ENCODE data around the gene EML5.
A peak's percentile ranks its signal among the peaks of the same experiment; 100 is the strongest.

EML5 gene

GRCh38 chr14:88562532-88562830 lies 230.3 kb downstream of the EML5 start:
- peak overlapping the region; percentile 48 to 79 for H3K9ac ChIP-seq (ENCODE audit: low read depth in 1 of 2, low read length in 2 of 2)
- H3K4me3 ChIP-seq (ENCODE audit: low read depth in 1 of 2, low read length in 2 of 2), result peak overlapping the region; percentile 69 to 92
- no peaks in the 10 kb centered on the region for H3K36me3 ChIP-seq (ENCODE audit: control insufficient read depth in 1 of 2, insufficient read depth in 2 of 2, low read length in 2 of 2)
- H3K9me3 ChIP-seq (ENCODE audit: control insufficient read depth in 1 of 2, low read length in 2 of 2), result no peaks in the 10 kb centered on the region
- H3K27ac ChIP-seq (ENCODE audit: low read depth, low read length), result peak overlapping the region; percentile 94
- no peaks in the 10 kb centered on the region for H3K27me3 ChIP-seq (ENCODE audit: control insufficient read depth in 1 of 2, insufficient read depth in 2 of 2, low read length in 2 of 2)
- H3K4me1 ChIP-seq (ENCODE audit: control insufficient read depth in 1 of 2, insufficient read depth in 2 of 2, low read length in 2 of 2), result peaks cover 12 to 19% of the 10 kb centered on the region in 2 donors
